Transverse colon (tissue), 4 donors: ENCODE results near the gene SMIM10.
"Not testable (repeated sequence)": the region's sequence is repeated elsewhere in the genome, so short reads cannot be mapped to it uniquely, and the experiment has no call there.

Experiments used
- EP300 ChIP-seq: sonication (generic); formaldehyde crosslinking; IDR thresholded peaks from one replicate; pipeline ENCODE4 v1.6.1; 2017; ENCODE audit warnings: antibody characterized with exemption, low read depth
- POLR2A ChIP-seq: fragments of 450-650 bp; IDR thresholded peaks from one replicate; pipeline ENCODE4 v1.6.1; 2016; ENCODE audit warnings: antibody characterized with exemption, mild to moderate bottlenecking, moderate library complexity
- POLR2AphosphoS5 ChIP-seq, 3 donors: sonication (generic); formaldehyde crosslinking; IDR thresholded peaks; one replicate each; pipeline ENCODE4 v1.6.1; 2016; ENCODE audit warnings: antibody characterized with exemption in 3 of 3
- TF ChIP-seq, protein P1 (sequence below), 5 experiments: fragments of 200-600 bp in 3 of 5; fragments of 450-650 bp in 2 of 5; sonication (generic) in 3 of 5; IDR thresholded peaks; 1 replicate in 2 of 5; 2 replicates in 3 of 5; pipeline ENCODE4 v1.5.1; 2016 to 2017; ENCODE audit warnings: antibody characterized with exemption in 5 of 5, inconsistent platforms in 3 of 5, mild to moderate bottlenecking in 2 of 5, moderate library complexity in 1 of 5

DNA sequence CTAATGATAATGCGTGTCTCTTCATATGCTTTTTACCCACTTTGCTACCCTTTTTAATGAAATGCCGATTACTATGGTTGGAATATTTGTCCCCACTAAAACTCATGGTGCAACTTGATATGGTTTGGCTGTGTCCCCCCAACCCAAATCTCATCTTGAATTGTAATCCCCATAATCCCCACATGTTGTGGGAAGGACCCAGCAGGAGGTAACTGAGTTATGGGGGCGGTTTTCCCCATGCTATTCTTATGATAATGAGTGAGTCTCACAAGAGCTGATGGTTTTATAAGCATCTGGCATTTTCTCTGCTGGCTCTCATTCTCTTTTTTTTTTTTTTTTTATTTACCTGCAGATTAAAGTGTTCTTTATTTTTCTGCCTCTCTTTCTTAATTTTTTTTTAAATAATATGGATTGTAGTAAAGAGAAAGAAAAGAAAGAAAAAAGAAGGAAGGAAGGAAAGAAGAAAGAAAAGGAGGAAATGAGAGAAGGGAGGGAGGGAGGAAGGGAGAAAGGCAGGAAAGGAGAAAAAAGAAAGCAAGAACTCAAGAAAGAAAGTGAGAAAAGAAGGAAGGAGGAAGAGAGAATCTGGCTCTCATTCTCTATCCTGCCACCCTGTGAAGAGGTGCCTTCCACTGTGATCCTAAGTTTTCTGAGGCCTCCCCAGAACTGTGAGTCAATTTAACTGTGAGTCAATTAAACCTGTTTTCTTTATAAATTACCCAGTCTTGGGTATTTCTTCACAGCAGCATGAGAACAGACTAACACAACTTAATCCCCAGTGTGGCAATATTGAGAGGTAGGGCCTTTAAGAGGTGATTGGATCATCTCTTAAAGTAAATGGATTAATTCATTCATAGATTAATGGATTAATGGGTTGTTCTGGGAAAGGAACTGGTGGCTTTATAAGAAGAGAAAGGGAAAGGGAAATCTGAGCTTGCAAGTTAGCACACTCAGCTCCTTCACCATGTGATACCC, 50.6 kb downstream of the SMIM10 start:
- TF ChIP-seq, protein P1, sequence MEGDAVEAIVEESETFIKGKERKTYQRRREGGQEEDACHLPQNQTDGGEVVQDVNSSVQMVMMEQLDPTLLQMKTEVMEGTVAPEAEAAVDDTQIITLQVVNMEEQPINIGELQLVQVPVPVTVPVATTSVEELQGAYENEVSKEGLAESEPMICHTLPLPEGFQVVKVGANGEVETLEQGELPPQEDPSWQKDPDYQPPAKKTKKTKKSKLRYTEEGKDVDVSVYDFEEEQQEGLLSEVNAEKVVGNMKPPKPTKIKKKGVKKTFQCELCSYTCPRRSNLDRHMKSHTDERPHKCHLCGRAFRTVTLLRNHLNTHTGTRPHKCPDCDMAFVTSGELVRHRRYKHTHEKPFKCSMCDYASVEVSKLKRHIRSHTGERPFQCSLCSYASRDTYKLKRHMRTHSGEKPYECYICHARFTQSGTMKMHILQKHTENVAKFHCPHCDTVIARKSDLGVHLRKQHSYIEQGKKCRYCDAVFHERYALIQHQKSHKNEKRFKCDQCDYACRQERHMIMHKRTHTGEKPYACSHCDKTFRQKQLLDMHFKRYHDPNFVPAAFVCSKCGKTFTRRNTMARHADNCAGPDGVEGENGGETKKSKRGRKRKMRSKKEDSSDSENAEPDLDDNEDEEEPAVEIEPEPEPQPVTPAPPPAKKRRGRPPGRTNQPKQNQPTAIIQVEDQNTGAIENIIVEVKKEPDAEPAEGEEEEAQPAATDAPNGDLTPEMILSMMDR (IDR thresholded peaks at IDR 0.05): not testable (repeated sequence)
- TF ChIP-seq POLR2A; POLR2AphosphoS5 (IDR thresholded peaks at IDR 0.05); EP300: not testable (repeated sequence)
